Neural cell (in vitro differentiated cells): ENCODE measurements around the gene PGC.

Experiments used
- POLR2AphosphoS5 ChIP-seq: IDR thresholded peaks from 2 replicates; pipeline ENCODE4 v1.6.1; 2012
- TF ChIP-seq, protein P1 (sequence below): fragments of 450-650 bp; IDR thresholded peaks from 2 replicates; pipeline ENCODE4 v1.5.1; 2014; ENCODE audit warnings: antibody characterized with exemption, mild to moderate bottlenecking, moderate library complexity; ENCODE audit not compliant: poor library complexity, severe bottlenecking

GRCh38 chr6:41779788-41780550, 32.8 kb upstream of the PGC start, which contains the start of gene FRS3:
- TF ChIP-seq, protein P1, sequence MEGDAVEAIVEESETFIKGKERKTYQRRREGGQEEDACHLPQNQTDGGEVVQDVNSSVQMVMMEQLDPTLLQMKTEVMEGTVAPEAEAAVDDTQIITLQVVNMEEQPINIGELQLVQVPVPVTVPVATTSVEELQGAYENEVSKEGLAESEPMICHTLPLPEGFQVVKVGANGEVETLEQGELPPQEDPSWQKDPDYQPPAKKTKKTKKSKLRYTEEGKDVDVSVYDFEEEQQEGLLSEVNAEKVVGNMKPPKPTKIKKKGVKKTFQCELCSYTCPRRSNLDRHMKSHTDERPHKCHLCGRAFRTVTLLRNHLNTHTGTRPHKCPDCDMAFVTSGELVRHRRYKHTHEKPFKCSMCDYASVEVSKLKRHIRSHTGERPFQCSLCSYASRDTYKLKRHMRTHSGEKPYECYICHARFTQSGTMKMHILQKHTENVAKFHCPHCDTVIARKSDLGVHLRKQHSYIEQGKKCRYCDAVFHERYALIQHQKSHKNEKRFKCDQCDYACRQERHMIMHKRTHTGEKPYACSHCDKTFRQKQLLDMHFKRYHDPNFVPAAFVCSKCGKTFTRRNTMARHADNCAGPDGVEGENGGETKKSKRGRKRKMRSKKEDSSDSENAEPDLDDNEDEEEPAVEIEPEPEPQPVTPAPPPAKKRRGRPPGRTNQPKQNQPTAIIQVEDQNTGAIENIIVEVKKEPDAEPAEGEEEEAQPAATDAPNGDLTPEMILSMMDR = peak; percentile 97
- peak; percentile 39 for TF ChIP-seq POLR2AphosphoS5
